NCI-H2196 treated with DMSO at 0.1 percent for 48 hours (cell line): ENCODE measurements around the gene ADAMTSL4.
A peak's percentile ranks its signal among the peaks of the same experiment; 100 is the strongest.
"Not testable (repeated sequence)": the region's sequence is repeated elsewhere in the genome, so short reads cannot be mapped to it uniquely, and the experiment has no call there.

Experiments
- DNase-seq: peaks from one replicate; lab custom pipeline; 2025; ENCODE audit not compliant: unreplicated experiment; lab: John Stamatoyannopoulos, UW

Gene ADAMTSL4

GRCh38 chr1:150566589-150567340 is 17.6 kb downstream of the ADAMTSL4 start:
- no peak for DNase-seq

- DNase-seq: no peak
Observed at GRCh38 chr1:150567341-150567716, 18.1 kb downstream of the ADAMTSL4 start.

GRCh38 chr1:150567717-150568593 is 18.7 kb downstream of the ADAMTSL4 start:
- peak; percentile 76 for DNase-seq

GRCh38 chr1:150568594-150568966 is 19.4 kb downstream of the ADAMTSL4 start:
- no peak for DNase-seq

GRCh38 chr1:150572918-150573647 is 23.9 kb downstream of the ADAMTSL4 start:
- DNase-seq: no peak

- not testable (repeated sequence) for DNase-seq
Observed at GRCh38 chr1:150573648-150574071, 24.5 kb downstream of the ADAMTSL4 start.

- no peak for DNase-seq
Observed at GRCh38 chr1:150574260-150575071, 25.3 kb downstream of the ADAMTSL4 start.

GRCh38 chr1:150575072-150575489 is 25.9 kb downstream of the ADAMTSL4 start:
- no peak for DNase-seq

- no peak for DNase-seq
Observed at GRCh38 chr1:150575518-150576366, 26.5 kb downstream of the ADAMTSL4 start.

- DNase-seq: no peak
Observed at GRCh38 chr1:150576367-150576711, 27.1 kb downstream of the ADAMTSL4 start.

GRCh38 chr1:150576794-150577556 is 27.8 kb downstream of the ADAMTSL4 start:
- DNase-seq: no peak

GRCh38 chr1:150577557-150578271 is 28.5 kb downstream of the ADAMTSL4 start:
- no peak for DNase-seq

- DNase-seq: no peak
Observed at GRCh38 chr1:150578272-150579109, 29.3 kb downstream of the ADAMTSL4 start.

GRCh38 chr1:150579110-150579944 is 30.1 kb downstream of the ADAMTSL4 start, which contains the start of gene MCL1:
MCL1 (minus strand) TSS chr1:150579610; CDS start chr1:150579530, 80 bp downstream.
- DNase-seq: peak; percentile 88

- DNase-seq: no peak
Observed at GRCh38 chr1:150579945-150580642, 30.9 kb downstream of the ADAMTSL4 start.

- not testable (repeated sequence) for DNase-seq
Observed at GRCh38 chr1:150580966-150581365, 31.8 kb downstream of the ADAMTSL4 start.
